Stimulated activated CD4-positive, alpha-beta T cell treated with anti-CD3 and anti-CD28 coated beads, Interleukin-2, amount 100 ng/mL, for 48 hours (primary cell): ENCODE results near the gene GPRC5C.

ENCODE experiments used
- DNase-seq, 2 donors: peaks; one replicate each; pipeline ENCODE4 v3.0.0-alpha.2; 2020

Gene GPRC5C

DNA sequence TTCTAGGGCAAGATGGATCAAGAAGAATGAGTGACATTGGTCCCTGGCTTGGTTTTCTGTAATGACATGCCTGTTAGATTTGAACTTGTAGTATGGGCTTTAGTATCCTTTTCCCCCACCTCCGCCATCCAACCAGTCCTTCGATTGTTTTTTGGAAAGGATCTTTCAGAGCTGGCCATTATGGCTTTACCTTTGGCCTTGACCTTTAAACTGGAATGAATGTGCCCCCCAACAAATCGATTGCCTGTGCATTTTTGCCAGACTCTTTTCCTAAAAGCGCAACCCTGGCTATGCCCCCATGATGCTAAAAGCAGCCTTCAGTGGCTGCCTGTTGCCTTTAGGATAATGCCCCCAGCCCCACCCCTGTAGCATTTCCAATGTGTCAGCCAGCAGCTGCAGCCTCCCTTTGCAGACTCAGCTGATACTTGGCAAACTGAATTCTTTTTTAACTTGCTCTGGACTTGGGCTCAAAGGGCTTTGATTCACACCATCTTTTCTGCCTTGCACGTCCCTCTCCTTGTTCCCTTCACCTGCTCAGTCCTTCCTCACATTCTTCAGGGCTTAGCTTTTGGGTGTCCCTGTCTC is 4.0 kb downstream of the GPRC5C start:
- no peak for DNase-seq

GRCh38 chr17:74437702-74438101 is 5.8 kb downstream of the GPRC5C start:
- no peak for DNase-seq

DNA sequence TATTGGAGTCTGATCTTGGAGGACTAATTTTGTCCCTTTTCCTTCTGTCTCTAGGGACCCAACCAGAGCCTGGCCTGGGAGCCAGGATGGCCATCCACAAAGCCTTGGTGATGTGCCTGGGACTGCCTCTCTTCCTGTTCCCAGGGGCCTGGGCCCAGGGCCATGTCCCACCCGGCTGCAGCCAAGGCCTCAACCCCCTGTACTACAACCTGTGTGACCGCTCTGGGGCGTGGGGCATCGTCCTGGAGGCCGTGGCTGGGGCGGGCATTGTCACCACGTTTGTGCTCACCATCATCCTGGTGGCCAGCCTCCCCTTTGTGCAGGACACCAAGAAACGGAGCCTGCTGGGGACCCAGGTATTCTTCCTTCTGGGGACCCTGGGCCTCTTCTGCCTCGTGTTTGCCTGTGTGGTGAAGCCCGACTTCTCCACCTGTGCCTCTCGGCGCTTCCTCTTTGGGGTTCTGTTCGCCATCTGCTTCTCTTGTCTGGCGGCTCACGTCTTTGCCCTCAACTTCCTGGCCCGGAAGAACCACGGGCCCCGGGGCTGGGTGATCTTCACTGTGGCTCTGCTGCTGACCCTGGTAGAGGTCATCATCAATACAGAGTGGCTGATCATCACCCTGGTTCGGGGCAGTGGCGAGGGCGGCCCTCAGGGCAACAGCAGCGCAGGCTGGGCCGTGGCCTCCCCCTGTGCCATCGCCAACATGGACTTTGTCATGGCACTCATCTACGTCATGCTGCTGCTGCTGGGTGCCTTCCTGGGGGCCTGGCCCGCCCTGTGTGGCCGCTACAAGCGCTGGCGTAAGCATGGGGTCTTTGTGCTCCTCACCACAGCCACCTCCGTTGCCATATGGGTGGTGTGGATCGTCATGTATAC is 8.0 kb downstream of the GPRC5C start:
- DNase-seq = no peak

GRCh38 chr17:74441537-74441936 is 9.6 kb downstream of the GPRC5C start:
- DNase-seq = no peak

- no peak for DNase-seq
These were observed 10.4 kb downstream of the GPRC5C start for GRCh38 chr17:74442291-74442669.

DNA sequence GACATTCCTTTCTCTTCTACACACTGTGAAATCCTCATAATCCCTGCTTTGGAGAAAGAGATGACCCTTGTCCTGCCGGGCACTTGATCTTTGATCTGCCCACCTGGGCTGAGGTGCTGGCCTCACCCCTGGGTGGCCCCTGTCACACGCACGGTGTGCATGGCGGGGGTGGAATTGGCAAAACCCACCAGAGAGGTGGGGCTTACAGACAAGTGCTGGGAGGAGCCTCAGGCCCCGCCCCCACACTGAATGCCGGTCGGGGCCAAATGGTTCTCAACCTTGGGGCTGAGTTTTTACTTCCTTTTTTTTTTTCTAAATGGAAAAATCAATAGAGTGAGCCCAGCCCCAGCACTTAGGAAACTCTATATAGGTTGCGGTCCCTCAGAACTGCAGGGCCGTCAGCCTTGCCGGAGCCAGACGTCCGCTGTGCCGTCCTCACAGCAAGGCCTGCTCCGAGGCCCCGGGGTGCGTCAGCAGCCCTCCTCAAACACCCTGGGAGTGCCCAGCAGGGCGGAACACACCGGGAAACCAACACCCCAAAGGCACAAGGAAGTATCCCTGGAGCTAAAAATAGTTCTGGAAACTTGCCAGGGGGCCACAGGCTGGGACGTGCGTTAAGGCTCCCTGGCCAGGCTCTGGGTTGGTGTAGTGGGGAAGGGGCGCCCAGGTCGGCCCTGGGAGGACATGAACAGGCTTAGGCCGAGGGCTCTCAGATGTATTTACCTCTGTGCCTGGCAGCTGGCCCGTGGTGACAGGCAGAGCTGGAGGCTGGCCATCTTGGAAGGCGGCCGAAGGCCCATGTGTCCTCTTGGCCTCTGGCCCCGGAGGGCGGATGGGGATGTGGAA is 11.0 kb downstream of the GPRC5C start:
- DNase-seq = no peak

DNA sequence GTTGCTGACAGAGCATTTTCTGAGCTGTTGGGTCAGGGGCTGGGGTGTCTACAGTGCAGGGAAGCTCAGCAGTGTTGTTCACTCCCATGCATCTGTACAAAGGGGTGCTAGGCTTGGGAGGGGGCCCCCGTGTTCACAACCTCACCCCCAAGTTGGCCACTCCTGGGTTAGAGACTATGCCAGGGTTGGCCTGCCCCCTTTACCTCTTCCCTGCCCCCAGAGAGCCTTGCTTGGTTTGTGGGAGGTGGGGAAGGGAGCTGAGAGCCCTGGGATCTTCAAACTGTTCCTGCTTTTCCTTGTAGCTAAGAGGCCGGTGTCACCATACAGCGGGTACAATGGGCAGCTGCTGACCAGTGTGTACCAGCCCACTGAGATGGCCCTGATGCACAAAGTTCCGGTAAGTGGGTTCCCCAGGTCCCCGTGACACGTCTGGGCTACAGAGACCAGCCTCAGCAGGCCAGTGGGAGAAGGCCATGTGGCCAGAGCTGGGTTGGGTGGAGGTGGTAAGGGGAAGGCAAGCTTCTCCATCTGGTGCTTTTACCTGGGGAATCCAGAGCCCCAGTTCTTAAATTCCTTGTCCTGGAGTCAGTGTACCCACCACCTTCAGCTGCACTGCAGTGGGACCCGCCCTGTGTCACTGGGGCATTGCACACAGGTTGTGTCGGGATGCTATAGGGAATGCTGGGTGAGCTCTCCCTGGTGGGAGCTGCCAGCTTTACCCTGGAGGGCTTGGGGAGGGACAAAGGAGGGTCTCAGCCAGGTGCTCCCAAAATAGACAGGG is 11.8 kb downstream of the GPRC5C start:
- DNase-seq = no peak

DNA sequence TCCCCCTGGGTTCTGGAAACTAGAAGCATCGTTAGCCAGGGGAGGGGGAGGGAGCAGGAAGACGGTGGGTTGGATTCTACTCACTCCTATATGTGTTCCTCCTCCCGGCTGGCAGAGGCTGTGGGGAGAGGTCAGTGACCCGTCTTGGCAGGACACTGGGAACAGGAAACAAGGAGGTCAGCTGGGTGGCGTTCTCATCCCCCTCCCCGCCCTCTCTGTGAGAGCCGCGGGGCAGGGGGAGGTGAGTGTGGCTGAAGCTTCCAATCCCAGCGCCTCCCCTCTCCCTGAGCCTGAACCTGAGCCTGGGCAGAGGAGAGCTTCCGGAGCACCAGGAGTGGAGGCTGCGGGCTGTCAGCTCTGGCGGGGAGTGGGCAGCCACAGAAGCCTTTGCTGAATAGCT is 12.5 kb downstream of the GPRC5C start:
- DNase-seq = no peak

DNA sequence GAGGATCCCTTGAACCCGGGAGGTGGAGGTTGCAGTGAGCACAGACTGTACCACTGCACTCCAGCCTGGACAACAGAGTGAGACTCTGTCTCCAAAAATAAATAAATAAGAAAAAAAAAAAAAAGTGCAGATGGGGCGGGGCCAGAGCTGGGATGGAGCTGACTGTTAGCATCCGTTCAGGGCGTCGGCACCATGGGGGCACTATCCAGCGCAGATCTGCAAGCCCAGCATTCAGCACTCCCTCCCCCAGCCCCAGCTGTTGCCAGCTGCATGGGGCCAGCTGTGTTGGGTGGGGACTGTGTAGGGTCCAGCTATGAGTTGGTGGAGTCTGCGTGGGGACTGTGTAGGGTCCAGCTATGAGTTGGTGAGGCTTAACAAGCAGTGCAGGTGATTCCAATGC is 13.3 kb downstream of the GPRC5C start:
- no peak for DNase-seq

DNA sequence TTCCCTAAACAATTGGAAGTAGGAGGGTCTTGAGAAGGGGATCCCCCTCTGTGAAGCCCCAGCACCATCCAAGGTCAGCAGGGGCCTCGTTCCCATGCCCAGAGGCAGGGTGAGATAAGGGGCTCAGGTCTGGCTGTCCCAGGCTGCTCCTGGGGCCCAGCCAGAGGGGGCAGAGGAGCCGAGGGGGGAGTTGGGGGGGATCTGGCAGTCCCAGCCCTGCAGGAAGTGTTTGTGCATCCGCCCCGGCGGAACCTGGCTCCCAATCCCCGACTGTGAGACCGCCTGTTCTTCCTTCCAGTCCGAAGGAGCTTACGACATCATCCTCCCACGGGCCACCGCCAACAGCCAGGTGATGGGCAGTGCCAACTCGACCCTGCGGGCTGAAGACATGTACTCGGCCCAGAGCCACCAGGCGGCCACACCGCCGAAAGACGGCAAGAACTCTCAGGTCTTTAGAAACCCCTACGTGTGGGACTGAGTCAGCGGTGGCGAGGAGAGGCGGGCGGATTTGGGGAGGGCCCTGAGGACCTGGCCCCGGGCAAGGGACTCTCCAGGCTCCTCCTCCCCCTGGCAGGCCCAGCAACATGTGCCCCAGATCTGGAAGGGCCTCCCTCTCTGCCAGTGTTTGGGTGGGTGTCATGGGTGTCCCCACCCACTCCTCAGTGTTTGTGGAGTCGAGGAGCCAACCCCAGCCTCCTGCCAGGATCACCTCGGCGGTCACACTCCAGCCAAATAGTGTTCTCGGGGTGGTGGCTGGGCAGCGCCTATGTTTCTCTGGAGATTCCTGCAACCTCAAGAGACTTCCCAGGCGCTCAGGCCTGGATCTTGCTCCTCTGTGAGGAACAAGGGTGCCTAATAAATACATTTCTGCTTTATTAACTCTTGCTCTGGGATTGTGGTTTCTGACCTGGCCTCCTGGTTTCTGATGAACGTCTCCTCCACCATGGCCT is 14.9 kb downstream of the GPRC5C start:
- peak in 1 of 2 donors; percentile 56 for DNase-seq

DNA sequence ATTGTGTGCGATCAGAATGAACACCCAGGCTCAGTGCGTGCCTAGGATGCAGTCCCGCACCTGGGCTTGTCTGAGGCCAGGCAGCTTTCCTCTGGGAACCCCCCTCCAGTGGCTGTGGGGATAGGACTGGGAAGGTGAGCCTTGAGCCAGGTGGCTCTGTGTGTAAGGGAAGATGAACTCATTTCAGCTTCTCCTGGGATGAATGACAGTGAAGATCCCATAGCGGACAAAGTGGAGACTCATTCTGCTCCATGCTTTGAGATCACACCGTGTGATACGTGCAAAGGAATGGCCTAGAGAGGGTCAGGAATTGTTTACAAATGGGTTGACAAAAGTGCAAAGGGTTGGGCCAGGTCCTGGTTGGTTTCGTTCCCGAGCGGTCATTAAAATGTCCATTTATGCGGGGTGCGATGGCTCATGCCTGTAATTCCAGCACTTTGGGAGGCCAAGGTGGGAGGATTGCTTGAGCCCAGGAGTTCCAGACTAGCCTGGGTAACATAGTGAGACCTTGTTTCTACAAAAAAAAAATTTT is 15.8 kb downstream of the GPRC5C start:
- no peak for DNase-seq

DNA sequence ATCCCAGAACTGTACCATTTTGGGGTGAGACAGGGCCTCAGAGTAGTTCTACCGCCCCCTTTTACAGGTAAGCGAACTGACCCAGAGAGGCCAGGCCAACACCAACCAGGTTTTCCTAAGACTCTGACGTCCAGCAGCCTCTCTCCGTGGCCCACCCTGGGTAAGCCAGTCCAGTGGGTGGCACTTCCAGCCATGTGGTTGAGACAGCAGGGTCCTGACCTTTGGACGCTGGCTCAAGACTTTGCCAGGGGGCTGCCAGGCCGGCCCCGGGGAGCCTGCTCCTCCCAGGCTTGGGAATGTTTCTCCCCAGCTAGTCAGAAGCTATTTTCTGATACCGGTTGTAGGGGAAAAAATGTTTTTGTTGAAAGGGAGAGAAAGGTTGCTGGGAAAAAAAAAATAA is 16.9 kb downstream of the GPRC5C start:
- no peak for DNase-seq

GRCh38 chr17:74449306-74449705 is 17.4 kb downstream of the GPRC5C start:
- DNase-seq = no peak

DNA sequence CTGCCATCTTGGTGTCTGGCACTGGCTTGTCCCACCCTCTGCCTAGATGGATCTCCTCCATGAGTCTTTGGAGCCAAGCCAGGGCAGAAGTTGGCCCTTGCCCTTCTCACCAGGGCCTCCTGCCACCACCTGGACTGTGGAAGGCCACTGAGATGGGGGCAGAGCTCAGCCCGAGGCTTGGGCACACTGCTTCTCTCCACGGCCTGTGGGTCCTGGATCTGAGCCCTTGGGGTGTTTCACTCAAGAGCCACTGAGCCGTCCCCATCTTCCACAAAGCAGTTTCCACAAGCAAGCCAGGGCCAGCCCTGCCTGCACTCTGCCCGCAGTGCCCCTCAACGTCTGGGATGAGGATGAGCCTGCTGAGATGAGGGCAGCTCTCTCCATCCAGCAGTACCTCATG is 17.9 kb downstream of the GPRC5C start:
- no peak for DNase-seq

GRCh38 chr17:74450231-74450630 is 18.3 kb downstream of the GPRC5C start:
- DNase-seq = no peak

- DNase-seq = no peak
These were observed 19.1 kb downstream of the GPRC5C start for GRCh38 chr17:74450925-74451403.

DNA sequence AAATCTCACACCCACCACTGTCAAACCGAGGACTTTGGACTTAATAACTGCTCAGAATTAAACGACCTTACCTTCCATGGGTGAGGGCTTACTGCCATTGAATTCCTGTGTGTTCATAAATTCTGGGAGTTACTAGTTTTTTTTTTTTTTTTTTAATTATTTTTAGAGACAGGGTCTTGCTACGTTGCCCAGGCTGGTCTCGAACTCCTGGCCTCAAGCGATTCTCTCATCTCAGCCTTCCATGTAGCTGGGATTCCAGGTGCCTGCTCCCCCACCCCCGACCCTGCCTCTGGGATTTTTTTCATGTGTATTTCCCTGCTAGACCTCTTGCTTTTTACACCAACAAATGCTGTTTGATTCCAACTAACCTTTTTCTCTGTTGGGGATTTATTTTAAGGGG is 19.7 kb downstream of the GPRC5C start:
- DNase-seq = no peak

GRCh38 chr17:74452033-74452840 is 20.3 kb downstream of the GPRC5C start:
- DNase-seq = no peak

GRCh38 chr17:74452841-74453661 is 21.2 kb downstream of the GPRC5C start:
- no peak for DNase-seq
